Astrocyte of the hippocampus (primary cell): ENCODE measurements around the gene HMOX1.
A peak's percentile ranks its signal among the peaks of the same experiment; 100 is the strongest.

ENCODE experiments used
- DNase-seq: peaks from one replicate; pipeline ENCODE4 v3.0.0; 2011; ENCODE audit warnings: low read depth, low spot score

HMOX1 gene

DNA sequence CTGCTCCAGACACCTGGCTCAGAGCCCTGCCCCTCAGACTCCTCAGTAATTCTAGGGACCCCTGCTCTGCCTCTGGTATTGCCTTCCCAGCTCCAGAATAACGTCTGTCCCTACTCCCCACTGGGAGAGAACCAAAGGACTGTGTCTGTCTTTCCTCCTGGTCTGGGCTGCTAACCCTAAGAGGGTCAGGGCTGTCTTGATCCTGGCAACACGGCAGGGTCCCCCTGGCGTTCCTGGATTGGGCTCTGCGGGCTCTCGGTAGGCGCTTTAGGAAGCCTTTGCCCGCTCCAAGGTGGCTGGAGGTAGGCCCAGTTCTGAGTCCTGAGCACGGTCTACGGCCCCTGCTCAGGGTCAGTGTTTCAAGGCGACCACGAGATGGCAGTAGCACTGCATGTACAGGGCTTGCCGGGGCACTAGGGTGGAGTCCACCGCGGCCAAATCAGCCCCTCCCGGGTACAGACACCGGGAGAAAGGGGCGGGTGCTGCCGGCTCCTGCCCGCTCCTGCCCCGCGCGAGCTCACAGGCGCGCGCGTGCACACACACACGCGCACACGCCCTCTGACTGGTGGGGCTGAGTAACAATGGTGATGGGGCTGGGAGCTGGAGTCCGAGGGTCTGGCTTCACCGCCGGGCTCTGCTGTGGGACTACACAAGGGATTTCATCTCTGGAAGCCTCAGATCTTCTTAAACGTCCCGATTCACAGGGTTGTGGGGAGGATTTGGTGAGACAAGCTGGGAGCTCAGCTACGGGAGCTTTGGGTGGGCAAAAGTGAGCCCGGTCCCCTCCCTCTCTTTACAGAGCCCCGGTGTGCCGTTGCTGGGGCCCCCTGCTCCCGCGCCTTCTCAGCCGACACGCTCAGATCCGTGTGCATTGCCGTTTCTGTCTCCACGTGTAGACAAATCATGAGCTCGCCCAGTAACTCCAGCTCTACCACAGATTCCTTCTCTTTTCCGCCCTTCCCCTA, 30.1 kb upstream of the HMOX1 start:
- DNase-seq, result peak; percentile 97

DNA sequence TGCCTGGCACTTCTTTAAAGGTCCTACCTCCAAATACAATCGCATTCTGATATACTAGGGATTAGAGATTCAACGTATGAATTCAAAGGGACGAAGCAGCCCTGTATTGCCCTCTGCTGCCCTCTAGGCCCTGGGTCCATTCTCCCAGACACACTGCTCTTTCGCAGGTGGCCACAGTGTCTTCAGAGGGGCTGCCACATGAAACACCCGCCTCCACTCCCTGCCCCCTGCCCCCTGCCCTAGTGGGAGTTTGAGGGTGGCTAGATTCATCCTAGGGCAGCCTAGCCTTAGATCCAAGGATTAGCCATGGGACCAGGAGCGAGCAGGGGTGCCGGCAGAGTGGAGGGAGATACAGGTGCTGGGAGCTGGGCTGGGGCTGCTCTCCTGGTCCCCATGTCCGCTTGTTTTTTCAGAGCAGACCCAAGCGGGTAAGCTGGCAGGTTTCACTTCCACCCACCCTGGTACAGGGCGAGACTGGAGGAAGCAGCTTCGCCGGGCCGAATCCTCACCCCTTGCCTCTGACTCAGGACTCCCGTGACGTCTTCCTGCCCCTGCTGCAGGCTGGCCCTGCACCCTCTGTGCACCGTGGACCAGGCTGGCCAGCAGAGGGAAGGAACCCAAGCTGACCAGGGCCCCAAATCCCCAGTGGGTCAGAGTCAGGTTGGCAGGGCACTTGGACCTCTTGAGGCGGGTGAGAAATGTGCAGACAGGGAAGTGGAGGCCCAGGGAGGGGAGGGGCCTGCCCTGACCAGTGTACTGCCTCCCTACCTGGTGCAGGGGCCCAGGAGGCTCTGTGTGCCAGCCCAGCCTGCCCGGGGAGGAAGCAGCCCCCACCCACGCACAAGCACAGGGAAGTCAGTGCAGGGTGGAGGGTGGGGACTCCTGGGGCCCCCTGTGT, 28.4 kb upstream of the HMOX1 start:
- DNase-seq, result no peak

DNA sequence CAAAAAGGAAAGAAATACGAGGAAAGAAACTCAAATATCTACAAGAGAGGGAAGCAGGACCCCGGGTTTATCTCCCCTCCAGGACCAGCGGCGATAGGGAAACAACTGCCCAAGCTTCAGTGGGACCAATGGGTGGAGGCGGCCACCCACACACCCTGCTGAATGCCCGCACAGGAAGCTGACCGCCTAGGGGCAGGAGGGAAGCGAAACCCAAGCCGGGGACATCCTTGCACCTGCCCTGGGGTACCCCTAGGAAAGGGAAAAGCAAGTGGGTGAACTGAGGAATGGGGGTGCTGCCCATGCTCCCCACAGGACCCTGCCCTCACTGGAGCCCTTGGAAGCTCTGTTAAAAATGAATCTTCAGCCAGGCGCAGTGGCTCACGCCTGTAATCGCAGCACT, 27.6 kb upstream of the HMOX1 start:
- no peak for DNase-seq

DNA sequence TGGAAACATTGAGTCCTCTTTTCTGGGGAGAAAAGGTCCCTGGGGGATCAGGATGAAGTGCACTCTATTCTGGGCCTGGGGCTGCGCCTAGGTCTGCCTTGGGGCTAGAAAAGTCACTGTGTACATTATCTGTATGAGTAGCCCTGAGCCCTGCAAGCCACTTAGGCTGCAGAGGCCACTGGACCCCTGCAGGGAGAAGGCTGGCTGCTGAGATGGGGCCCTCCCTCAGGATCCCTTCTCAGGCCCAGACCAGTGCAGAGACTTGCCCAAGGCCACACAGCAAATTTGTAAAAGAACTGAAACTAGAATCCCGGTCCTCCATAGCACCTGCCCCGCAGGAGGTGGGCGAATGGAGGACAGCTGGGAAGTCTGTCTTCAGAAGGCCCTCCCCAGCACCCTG, 26.8 kb upstream of the HMOX1 start:
- DNase-seq, result no peak

GRCh38 chr22:35357883-35358621, 22.8 kb upstream of the HMOX1 start:
- DNase-seq, result peak; percentile 43

- no peak for DNase-seq
Observed at GRCh38 chr22:35359380-35360065, 21.4 kb upstream of the HMOX1 start.

DNA sequence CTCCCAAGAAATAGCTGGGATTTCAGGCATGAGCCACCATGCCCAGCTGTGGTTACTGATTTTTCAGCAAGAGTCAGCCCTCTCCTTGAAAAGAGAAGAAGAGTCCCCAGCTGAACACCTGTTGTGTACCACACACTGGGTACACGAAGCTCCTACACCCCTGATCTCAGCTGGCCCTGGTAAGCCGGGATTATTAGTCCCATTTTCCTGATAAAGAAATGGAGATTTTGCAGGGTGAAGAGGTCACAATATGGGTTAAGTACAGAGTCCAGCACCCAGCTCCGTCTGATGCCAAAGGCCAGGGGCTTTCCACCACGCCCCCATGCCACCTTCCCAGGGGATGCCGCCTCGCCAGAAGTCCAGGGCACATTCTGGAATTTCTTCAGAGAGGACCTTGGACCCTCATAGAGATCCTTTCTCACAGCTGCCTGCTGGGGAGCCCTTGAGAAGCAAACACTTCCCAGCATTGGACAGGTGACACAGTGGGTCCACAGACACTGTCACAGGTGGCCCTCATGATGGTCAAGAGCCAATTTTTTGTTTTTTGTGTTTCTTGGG, 19.8 kb upstream of the HMOX1 start:
- no peak for DNase-seq

- no peak for DNase-seq
Observed at GRCh38 chr22:35363566-35364086, 17.3 kb upstream of the HMOX1 start.

GRCh38 chr22:35364230-35364629, 16.7 kb upstream of the HMOX1 start:
- peak; percentile 69 for DNase-seq

- DNase-seq, result no peak
Observed at GRCh38 chr22:35367331-35367886, 13.5 kb upstream of the HMOX1 start.

DNA sequence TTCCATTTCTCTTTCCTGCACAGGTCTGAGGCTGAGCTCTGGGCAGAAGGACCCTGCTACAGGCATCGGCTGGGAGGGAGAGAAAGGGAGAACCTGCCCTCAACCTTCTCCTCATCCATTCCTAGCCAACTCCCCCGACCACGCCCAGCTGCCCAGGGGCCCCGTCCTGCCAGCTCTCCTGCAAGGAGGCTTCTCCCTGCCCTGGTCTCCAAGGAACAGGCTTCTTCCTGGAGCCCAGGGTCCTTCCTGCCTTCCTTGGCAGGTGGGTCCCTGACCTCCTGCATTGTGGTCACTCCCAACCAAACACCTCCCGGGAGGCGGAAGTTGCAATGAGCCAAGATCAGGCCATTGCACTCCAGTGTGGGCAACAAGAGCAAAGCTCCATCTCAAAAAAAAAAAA, 12.5 kb upstream of the HMOX1 start:
- DNase-seq, result no peak

DNA sequence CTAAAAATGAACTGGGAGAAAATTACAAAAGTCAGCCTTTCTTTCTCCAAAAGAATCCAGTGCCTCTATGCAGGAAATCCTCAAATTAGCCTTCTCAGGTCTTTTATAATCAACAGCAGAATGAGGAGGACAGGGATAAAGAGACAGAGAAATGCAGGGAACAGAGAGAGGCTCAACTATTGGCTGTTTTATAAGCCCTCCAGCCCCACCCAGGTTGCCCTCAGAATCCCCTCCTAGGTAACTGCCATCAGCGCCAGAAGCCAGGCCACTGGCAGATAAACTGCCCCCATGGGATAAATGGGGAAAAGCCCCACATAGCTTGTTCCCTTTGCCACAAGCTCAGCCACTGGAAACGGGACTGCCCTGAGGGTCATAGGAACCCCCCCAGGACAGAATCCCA, 10.9 kb upstream of the HMOX1 start:
- no peak for DNase-seq

- DNase-seq, result no peak
Observed at GRCh38 chr22:35373781-35374180, 7.1 kb upstream of the HMOX1 start.

DNA sequence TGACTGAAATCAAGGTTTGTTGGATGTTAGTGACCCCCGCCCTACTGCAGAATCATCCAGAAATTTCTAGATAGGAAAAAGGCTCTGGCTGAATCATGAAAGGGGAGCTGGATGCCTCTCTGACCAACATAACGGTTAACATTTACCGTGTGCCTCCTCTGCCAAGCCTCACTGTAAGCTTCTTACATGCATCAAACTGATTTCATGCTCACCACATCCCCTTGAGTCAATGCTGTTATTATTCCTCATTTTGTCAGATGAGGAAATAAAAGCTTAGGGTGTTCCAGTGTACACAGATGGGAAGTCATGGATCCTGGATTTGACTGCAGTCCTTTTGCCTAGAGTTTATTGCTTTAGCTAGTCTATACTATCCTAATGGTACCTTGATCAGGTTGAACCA, 5.9 kb upstream of the HMOX1 start:
- no peak for DNase-seq

- no peak for DNase-seq
Observed at GRCh38 chr22:35375526-35375925, 5.4 kb upstream of the HMOX1 start.

- DNase-seq, result peak; percentile 97
Observed at GRCh38 chr22:35376728-35377472, 4.0 kb upstream of the HMOX1 start.

- no peak for DNase-seq
Observed at GRCh38 chr22:35377735-35378134, 3.2 kb upstream of the HMOX1 start.

DNA sequence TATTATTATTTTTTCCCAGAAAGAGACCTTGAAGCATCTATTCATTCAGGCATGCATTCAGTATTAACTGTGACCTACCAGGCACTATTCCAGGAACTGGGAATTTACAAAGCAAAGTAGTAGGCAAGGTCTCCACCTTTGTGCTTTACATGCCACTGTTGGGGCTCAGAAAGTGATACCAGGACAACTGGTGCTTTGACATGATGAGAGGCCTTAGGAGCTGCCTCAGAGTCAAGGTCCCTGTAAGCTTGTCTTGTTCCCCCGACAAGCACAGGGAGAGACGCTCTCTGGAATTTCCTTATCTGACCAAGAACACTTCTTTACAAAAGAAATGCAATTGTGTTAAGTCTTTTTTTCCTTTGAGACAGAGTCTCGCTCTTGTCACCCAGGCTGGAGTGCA, 2.3 kb upstream of the HMOX1 start:
- DNase-seq, result peak; percentile 24

- no peak for DNase-seq
Observed at GRCh38 chr22:35379146-35379993, 1.5 kb upstream of the HMOX1 start.
